Neural progenitor cell (in vitro differentiated cells): ENCODE data around the gene UNC5B. TPM values are rescaled to one million over a fixed set of nuclear protein-coding genes. Genes with fewer than 3 reads are reported as not detected.

Experiments used
- DNase-seq: peaks from one replicate; pipeline ENCODE4 v3.0.0-alpha.2; 2016; ENCODE audit warnings: low spot score
- H2AFZ ChIP-seq: fragments of 200-600 bp; sonication (generic); replicated peaks from 2 replicates; pipeline ENCODE4 v1.6.1; 2016; ENCODE audit warnings: antibody characterized with exemption
- H3F3A ChIP-seq: fragments of 200-600 bp; sonication (generic); 2 replicates; pipeline ENCODE4 v1.6.1; 2016; ENCODE audit warnings: antibody characterized with exemption, low read depth
- H3K27ac ChIP-seq: fragments of 200-600 bp; sonication (generic); 2 replicates; pipeline ENCODE4 v1.5.1; 2016; ENCODE audit warnings: mild to moderate bottlenecking
- H3K27me3 ChIP-seq: fragments of 200-600 bp; sonication (generic); 2 replicates; pipeline ENCODE4 v1.6.1; 2016; ENCODE audit warnings: mild to moderate bottlenecking, moderate library complexity
- H3K36me3 ChIP-seq: fragments of 200-600 bp; sonication (generic); 2 replicates; pipeline ENCODE4 v1.5.1; 2016
- H3K4me1 ChIP-seq: fragments of 200-600 bp; sonication (generic); 2 replicates; pipeline ENCODE4 v1.6.1; 2016; ENCODE audit warnings: mixed run types
- H3K4me2 ChIP-seq: fragments of 200-600 bp; sonication (generic); 2 replicates; pipeline ENCODE4 v1.6.1; 2016
- H3K4me3 ChIP-seq: fragments of 200-600 bp; sonication (generic); 2 replicates; pipeline ENCODE4 v1.5.1; 2016
- H3K79me2 ChIP-seq: fragments of 200-600 bp; sonication (generic); 2 replicates; pipeline ENCODE4 v1.6.1; 2016; ENCODE audit warnings: low read depth
- H3K9ac ChIP-seq: fragments of 200-600 bp; sonication (generic); 2 replicates; pipeline ENCODE4 v1.6.1; 2016
- H3K9me3 ChIP-seq: fragments of 200-600 bp; sonication (generic); 2 replicates; pipeline ENCODE4 v1.5.1; 2016; ENCODE audit warnings: low read depth
- H4K20me1 ChIP-seq: fragments of 200-600 bp; sonication (generic); 2 replicates; pipeline ENCODE4 v1.6.1; 2016; ENCODE audit warnings: low read depth
- H3K27ac Mint-ChIP-seq: 3 replicates; pipeline ENCODE4 v1.8.0; 2021; ENCODE audit warnings: mixed read lengths
- H3K27me3 Mint-ChIP-seq: 2 replicates; pipeline ENCODE4 v1.8.0; 2022; ENCODE audit warnings: low read depth, mild to moderate bottlenecking, inconsistent platforms, moderate library complexity, mixed read lengths; ENCODE audit not compliant: insufficient read depth
- H3K36me3 Mint-ChIP-seq: 3 replicates; pipeline ENCODE4 v1.8.0; 2021; ENCODE audit warnings: mixed read lengths
- H3K4me1 Mint-ChIP-seq: 3 replicates; pipeline ENCODE4 v1.8.0; 2021; ENCODE audit warnings: mixed read lengths
- H3K4me3 Mint-ChIP-seq: 3 replicates; pipeline ENCODE4 v1.8.0; 2021; ENCODE audit warnings: mild to moderate bottlenecking, moderate library complexity, mixed read lengths
- H3K9me3 Mint-ChIP-seq: 3 replicates; pipeline ENCODE4 v1.8.0; 2020; ENCODE audit warnings: mixed read lengths
- EZH2 ChIP-seq: fragments of 200-600 bp; sonication (generic); IDR thresholded peaks from 2 replicates; pipeline ENCODE4 v1.6.1; 2017; ENCODE audit warnings: antibody characterized with exemption, mild to moderate bottlenecking, moderate library complexity
- EZH2phosphoT487 ChIP-seq: fragments of 200-600 bp; sonication (generic); IDR thresholded peaks from 2 replicates; pipeline ENCODE4 v1.6.1; 2017; ENCODE audit warnings: antibody characterized with exemption
- total RNA-seq: library from RNA; depleted of rRNA; stranded (reverse); fragments of >200 nt; gene quantifications from 2 replicates; pipeline ENCODE4 v1.2.3, GENCODE V29; 2015; ENCODE audit warnings: low replicate concordance
- TF ChIP-seq, protein P1 (sequence below): fragments of 200-600 bp; sonication (generic); IDR thresholded peaks from 2 replicates; pipeline ENCODE4 v1.5.1; 2017; ENCODE audit warnings: antibody characterized with exemption, mild to moderate bottlenecking

UNC5B gene
- total RNA-seq, 1 donor from 2014 or later: 3.3 TPM

DNA sequence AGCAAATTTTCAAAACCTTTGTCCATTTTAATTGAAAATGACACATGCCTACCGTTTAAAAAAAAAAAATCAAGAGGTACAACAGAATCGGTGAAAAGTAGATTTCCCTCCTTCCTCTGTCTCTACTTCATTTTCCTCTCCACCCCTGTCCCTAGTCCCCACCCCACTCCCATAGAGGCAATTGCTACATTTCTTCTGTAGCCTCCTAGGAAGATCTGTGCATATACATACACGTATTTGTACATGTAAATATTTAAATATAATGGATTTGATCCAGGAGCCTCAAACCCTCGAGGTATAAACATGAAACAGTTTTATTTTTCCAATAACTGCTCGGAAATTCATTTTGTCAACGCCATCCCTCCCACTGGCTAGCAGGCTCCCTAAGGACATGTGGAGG lies 92.5 kb downstream of the UNC5B start:
- Histone ChIP-seq H2AFZ (no peak overlapping the region), H3F3A (no peaks in the 10 kb centered on the region), H3K4me3 (no peak overlapping the region), H3K27ac (no peak overlapping the region), H3K9ac (no peak overlapping the region), H3K4me1 (no peaks in the 10 kb centered on the region), H3K4me2 (no peak overlapping the region), H3K9me3 (no peaks in the 10 kb centered on the region), H3K79me2 (no peaks in the 10 kb centered on the region), H3K27me3 (no peaks in the 10 kb centered on the region), H4K20me1 (no peaks in the 10 kb centered on the region), H3K36me3 (no peaks in the 10 kb centered on the region)
- TF ChIP-seq EZH2: no peak
- TF ChIP-seq, protein P1, sequence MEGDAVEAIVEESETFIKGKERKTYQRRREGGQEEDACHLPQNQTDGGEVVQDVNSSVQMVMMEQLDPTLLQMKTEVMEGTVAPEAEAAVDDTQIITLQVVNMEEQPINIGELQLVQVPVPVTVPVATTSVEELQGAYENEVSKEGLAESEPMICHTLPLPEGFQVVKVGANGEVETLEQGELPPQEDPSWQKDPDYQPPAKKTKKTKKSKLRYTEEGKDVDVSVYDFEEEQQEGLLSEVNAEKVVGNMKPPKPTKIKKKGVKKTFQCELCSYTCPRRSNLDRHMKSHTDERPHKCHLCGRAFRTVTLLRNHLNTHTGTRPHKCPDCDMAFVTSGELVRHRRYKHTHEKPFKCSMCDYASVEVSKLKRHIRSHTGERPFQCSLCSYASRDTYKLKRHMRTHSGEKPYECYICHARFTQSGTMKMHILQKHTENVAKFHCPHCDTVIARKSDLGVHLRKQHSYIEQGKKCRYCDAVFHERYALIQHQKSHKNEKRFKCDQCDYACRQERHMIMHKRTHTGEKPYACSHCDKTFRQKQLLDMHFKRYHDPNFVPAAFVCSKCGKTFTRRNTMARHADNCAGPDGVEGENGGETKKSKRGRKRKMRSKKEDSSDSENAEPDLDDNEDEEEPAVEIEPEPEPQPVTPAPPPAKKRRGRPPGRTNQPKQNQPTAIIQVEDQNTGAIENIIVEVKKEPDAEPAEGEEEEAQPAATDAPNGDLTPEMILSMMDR: no peak
- TF ChIP-seq EZH2phosphoT487: no peak
- Mint-ChIP-seq H3K27ac (no peak overlapping the region), H3K4me3 (no peak overlapping the region), H3K9me3 (no peaks in the 10 kb centered on the region), H3K27me3 (peaks cover 2% of the 10 kb centered on the region), H3K4me1 (peaks cover 3% of the 10 kb centered on the region), H3K36me3 (no peaks in the 10 kb centered on the region)
- no peak for DNase-seq

GRCh38 chr10:71306979-71307378 lies 94.6 kb downstream of the UNC5B start:
- Mint-ChIP-seq H3K36me3 (no peaks in the 10 kb centered on the region), H3K4me1 (no peaks in the 10 kb centered on the region), H3K4me3 (no peak overlapping the region), H3K27me3 (peaks cover 3% of the 10 kb centered on the region), H3K27ac (no peak overlapping the region), H3K9me3 (no peaks in the 10 kb centered on the region)
- H3K27me3 ChIP-seq: no peaks in the 10 kb centered on the region
- H3K36me3 ChIP-seq: no peaks in the 10 kb centered on the region
- H4K20me1 ChIP-seq: no peaks in the 10 kb centered on the region
- no peaks in the 10 kb centered on the region for H3K79me2 ChIP-seq
- H3F3A ChIP-seq: no peaks in the 10 kb centered on the region
- no peaks in the 10 kb centered on the region for H3K4me1 ChIP-seq
- H3K9ac ChIP-seq: no peak overlapping the region
- H3K4me2 ChIP-seq: no peak overlapping the region
- no peak overlapping the region for H2AFZ ChIP-seq
- no peak overlapping the region for H3K27ac ChIP-seq
- no peaks in the 10 kb centered on the region for H3K9me3 ChIP-seq
- no peak overlapping the region for H3K4me3 ChIP-seq
- DNase-seq: no peak
- TF ChIP-seq, protein P1: no peak
- no peak for TF ChIP-seq EZH2
- TF ChIP-seq EZH2phosphoT487: no peak

GRCh38 chr10:71307469-71308085 lies 95.2 kb downstream of the UNC5B start:
- H3K27me3 Mint-ChIP-seq: peaks cover 3% of the 10 kb centered on the region
- H3K79me2 ChIP-seq: no peaks in the 10 kb centered on the region
- H3F3A ChIP-seq: no peaks in the 10 kb centered on the region
- H3K36me3 ChIP-seq: no peaks in the 10 kb centered on the region
- H3K4me3 ChIP-seq: no peak overlapping the region
- H3K27ac ChIP-seq: no peak overlapping the region
- no peak overlapping the region for H3K9ac ChIP-seq
- no peak overlapping the region for H2AFZ ChIP-seq
- no peaks in the 10 kb centered on the region for H3K9me3 Mint-ChIP-seq
- TF ChIP-seq EZH2: no peak
- H3K4me2 ChIP-seq: no peak overlapping the region
- no peaks in the 10 kb centered on the region for H3K4me1 Mint-ChIP-seq
- H3K27ac Mint-ChIP-seq: no peak overlapping the region
- H3K4me3 Mint-ChIP-seq: no peak overlapping the region
- no peaks in the 10 kb centered on the region for H3K9me3 ChIP-seq
- H3K36me3 Mint-ChIP-seq: no peaks in the 10 kb centered on the region
- H4K20me1 ChIP-seq: no peaks in the 10 kb centered on the region
- DNase-seq: no peak
- H3K4me1 ChIP-seq: no peaks in the 10 kb centered on the region
- H3K27me3 ChIP-seq: no peaks in the 10 kb centered on the region

- H3K27ac Mint-ChIP-seq: no peak overlapping the region
- no peaks in the 10 kb centered on the region for H3K4me1 ChIP-seq
- DNase-seq: no peak
- no peaks in the 10 kb centered on the region for H3K9me3 ChIP-seq
- no peaks in the 10 kb centered on the region for H3K36me3 ChIP-seq
- no peaks in the 10 kb centered on the region for H3K4me1 Mint-ChIP-seq
- H3K27ac ChIP-seq: no peak overlapping the region
- no peaks in the 10 kb centered on the region for H3F3A ChIP-seq
- H3K79me2 ChIP-seq: no peaks in the 10 kb centered on the region
- H3K36me3 Mint-ChIP-seq: no peaks in the 10 kb centered on the region
- no peak overlapping the region for H3K9ac ChIP-seq
- H3K9me3 Mint-ChIP-seq: no peaks in the 10 kb centered on the region
- peaks cover 10% of the 10 kb centered on the region for H3K27me3 Mint-ChIP-seq
- no peak overlapping the region for H2AFZ ChIP-seq
- peaks cover 7% of the 10 kb centered on the region for H3K27me3 ChIP-seq
- no peak overlapping the region for H3K4me3 Mint-ChIP-seq
- TF ChIP-seq EZH2 (no peak), EZH2phosphoT487 (no peak)
- TF ChIP-seq, protein P1: no peak
- H3K4me2 ChIP-seq: no peak overlapping the region
- H3K4me3 ChIP-seq: no peak overlapping the region
- no peaks in the 10 kb centered on the region for H4K20me1 ChIP-seq
Measured at GRCh38 chr10:71308244-71308643, 95.9 kb downstream of the UNC5B start.
